ENCODE results near the gene MSN. TPM values are rescaled to one million over a fixed set of nuclear protein-coding genes. Genes with fewer than 3 reads are reported as not detected.
A peak's percentile ranks its signal among the peaks of the same experiment; 100 is the strongest.

The MSN gene
- total RNA-seq, 3 donors from 2014 or later (not counting 1 experiment from before 2014, with no cell fraction given): 866 to 1,028 (median 919) TPM

DNA sequence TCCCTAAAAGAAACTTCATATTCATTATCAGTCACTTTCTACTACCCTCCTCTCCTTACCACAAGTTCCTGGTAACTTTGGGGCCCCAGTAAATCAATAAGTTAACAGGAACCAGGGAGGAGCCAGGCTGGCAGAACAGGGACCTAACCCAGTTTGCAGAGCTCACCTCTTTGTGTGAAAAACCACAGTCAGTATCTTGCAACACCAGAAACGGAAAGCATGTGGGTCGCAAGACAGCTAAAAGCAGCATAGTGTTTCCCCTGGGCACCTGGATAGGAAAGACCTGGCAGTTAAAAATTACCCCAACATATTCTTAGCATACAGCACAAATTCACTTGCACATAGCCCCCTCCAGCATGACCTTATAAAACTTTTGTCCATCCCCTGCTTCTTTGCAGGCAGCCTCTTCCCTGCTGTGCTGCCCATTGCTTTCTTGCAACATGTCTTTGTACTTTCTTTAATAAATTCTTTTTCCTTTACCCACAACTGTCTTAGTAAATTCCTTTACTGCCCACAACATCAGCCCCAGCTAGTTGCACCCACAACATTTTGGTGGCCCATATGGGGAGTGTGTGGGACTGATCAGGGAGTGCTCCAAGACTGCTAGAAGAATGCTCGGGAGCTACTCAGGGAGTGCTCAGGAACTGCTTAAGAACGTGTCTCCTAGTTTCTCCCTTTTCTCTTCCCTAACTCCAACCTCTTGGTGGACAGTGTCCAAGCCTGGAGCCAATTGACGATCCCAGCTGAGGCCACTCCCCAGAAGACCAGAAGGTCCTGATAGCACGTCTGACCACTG lies 83.4 kb downstream of the MSN start:
- peak overlapping the region; percentile 6 for H3K27ac ChIP-seq (ENCODE audit: low read length)
- 28% methylated on average over 6 of the region's 6 CpGs for WGBS (ENCODE audit: insufficient coverage)
- Mint-ChIP-seq H3K27ac (peak overlapping the region; percentile 79 to 83), H3K36me3 (no peaks in the 10 kb centered on the region), H3K9me3 (no peaks in the 10 kb centered on the region), H3K4me3 (peak overlapping the region; percentile 83), H3K4me1 (peaks cover 55 to 69% of the 10 kb centered on the region in 2 donors), H3K27me3 (ENCODE audit: low read depth in 2 of 2) (no peaks in the 10 kb centered on the region)
- intact Hi-C loops (cut with micrococcal nuclease): no loop called here
- DNase-seq (peak in 1 of 2 donors; percentile 64), ATAC-seq (peak; percentile 66 to 92 (median 82))
- TF ChIP-seq, protein P1, sequence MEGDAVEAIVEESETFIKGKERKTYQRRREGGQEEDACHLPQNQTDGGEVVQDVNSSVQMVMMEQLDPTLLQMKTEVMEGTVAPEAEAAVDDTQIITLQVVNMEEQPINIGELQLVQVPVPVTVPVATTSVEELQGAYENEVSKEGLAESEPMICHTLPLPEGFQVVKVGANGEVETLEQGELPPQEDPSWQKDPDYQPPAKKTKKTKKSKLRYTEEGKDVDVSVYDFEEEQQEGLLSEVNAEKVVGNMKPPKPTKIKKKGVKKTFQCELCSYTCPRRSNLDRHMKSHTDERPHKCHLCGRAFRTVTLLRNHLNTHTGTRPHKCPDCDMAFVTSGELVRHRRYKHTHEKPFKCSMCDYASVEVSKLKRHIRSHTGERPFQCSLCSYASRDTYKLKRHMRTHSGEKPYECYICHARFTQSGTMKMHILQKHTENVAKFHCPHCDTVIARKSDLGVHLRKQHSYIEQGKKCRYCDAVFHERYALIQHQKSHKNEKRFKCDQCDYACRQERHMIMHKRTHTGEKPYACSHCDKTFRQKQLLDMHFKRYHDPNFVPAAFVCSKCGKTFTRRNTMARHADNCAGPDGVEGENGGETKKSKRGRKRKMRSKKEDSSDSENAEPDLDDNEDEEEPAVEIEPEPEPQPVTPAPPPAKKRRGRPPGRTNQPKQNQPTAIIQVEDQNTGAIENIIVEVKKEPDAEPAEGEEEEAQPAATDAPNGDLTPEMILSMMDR (IDR thresholded peaks at IDR 0.05): no peak
- H3K4me3 ChIP-seq (ENCODE audit: low read length): no peak overlapping the region
- peaks cover 26% of the 10 kb centered on the region for H3K4me1 ChIP-seq (ENCODE audit: control insufficient read depth, insufficient read depth, low read length)
- no peaks in the 10 kb centered on the region for H3K36me3 ChIP-seq (ENCODE audit: control insufficient read depth, insufficient read depth, low read length)
- no peaks in the 10 kb centered on the region for H3K9me3 ChIP-seq (ENCODE audit: control insufficient read depth, insufficient read depth, low read length)
- no peaks in the 10 kb centered on the region for H3K27me3 ChIP-seq (ENCODE audit: control insufficient read depth, insufficient read depth, low read length)

DNA sequence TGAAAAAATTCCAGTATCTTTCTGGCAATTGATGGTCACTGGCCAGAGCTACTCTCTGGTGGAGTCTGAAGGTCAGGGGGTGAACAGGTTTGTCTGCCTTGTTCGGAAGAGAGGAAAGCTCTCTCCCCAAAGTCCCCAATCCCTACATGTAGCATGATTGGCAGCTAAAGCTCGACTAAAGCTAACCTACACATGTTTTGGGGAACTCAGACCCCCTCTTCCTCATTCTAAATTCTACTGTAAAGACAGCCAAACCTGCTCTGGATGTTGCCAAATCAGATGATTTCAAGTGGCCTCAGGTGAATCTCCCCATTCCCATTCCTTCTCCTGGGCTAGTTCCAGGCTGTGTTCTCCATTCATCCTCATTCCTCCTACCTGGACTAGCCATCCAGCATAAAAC lies 84.1 kb downstream of the MSN start:
- Mint-ChIP-seq H3K4me3 (peak overlapping the region; percentile 83), H3K27ac (peak overlapping the region; percentile 79 to 83), H3K9me3 (no peaks in the 10 kb centered on the region), H3K36me3 (no peaks in the 10 kb centered on the region), H3K27me3 (ENCODE audit: low read depth in 2 of 2) (no peaks in the 10 kb centered on the region), H3K4me1 (peaks cover 49 to 65% of the 10 kb centered on the region in 2 donors)
- Histone ChIP-seq H3K27ac (ENCODE audit: low read length) (peak overlapping the region; percentile 6), H3K9me3 (ENCODE audit: control insufficient read depth, insufficient read depth, low read length) (no peaks in the 10 kb centered on the region), H3K4me3 (ENCODE audit: low read length) (no peak overlapping the region), H3K4me1 (ENCODE audit: control insufficient read depth, insufficient read depth, low read length) (peaks cover 27% of the 10 kb centered on the region), H3K27me3 (ENCODE audit: control insufficient read depth, insufficient read depth, low read length) (no peaks in the 10 kb centered on the region), H3K36me3 (ENCODE audit: control insufficient read depth, insufficient read depth, low read length) (no peaks in the 10 kb centered on the region)
- no peak for DNase-seq
- TF ChIP-seq, protein P1 (IDR thresholded peaks at IDR 0.05): no peak
- intact Hi-C loops (cut with micrococcal nuclease): no loop called here
- WGBS (ENCODE audit: insufficient coverage): 8% methylated on average over 1 of the region's 2 CpGs
- ATAC-seq: no peak

DNA sequence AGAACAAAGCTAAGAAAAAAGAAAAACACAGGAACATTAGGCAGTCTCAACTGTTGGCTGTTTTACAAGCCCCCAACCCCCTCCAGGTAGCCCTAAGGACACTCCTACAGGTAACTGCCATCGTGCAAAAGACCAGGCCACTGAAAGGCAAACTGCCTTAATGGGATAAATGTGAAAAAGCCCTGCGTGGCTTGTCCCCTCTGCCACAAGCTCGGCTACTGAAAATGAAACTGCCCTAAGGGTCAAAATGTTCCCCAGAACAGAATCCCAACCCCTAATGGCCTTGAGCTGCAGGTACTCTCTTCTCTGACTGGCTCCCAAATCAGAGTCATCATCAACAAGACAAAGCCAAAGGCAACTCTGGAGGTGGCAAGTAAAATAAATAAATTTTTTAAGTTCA lies 84.8 kb downstream of the MSN start:
- Mint-ChIP-seq H3K27ac (peak overlapping the region; percentile 79 to 83), H3K27me3 (ENCODE audit: low read depth in 2 of 2) (no peaks in the 10 kb centered on the region), H3K36me3 (no peaks in the 10 kb centered on the region), H3K4me1 (peaks cover 47 to 61% of the 10 kb centered on the region in 2 donors), H3K4me3 (peak overlapping the region; percentile 83), H3K9me3 (no peaks in the 10 kb centered on the region)
- WGBS (ENCODE audit: insufficient coverage): 0% methylated on average over 2 of the region's 3 CpGs
- no peak for DNase-seq
- TF ChIP-seq, protein P1 (IDR thresholded peaks at IDR 0.05): no peak
- Histone ChIP-seq H3K9me3 (ENCODE audit: control insufficient read depth, insufficient read depth, low read length) (no peaks in the 10 kb centered on the region), H3K36me3 (ENCODE audit: control insufficient read depth, insufficient read depth, low read length) (no peaks in the 10 kb centered on the region), H3K27ac (ENCODE audit: low read length) (no peak overlapping the region), H3K4me3 (ENCODE audit: low read length) (no peak overlapping the region), H3K27me3 (ENCODE audit: control insufficient read depth, insufficient read depth, low read length) (no peaks in the 10 kb centered on the region), H3K4me1 (ENCODE audit: control insufficient read depth, insufficient read depth, low read length) (peaks cover 27% of the 10 kb centered on the region)
- no peak for ATAC-seq
- intact Hi-C loops (cut with micrococcal nuclease): no loop called here
